ENCODE data around the gene RTN4R.

DNA sequence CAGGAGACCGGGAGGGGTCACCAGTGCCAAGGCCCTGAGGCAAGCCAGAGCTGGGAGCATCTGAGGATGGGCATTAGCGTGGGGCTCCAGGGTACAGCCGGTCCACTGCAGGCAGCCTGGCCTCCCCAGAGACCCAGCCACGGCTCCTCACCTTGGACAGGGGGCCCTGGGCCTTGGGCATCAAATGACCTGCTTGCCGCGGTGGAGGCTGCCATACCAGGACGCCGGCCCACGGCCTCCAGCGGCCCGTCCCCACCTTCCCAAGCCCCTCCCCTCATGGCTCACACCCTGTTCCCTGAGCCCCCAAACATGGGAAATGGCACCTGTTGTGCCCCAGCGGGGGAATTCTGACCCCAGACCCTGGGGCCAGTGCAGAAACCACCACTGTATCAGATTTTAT is 12.7 kb upstream of the RTN4R start:
- TF ChIP-seq, protein P1, sequence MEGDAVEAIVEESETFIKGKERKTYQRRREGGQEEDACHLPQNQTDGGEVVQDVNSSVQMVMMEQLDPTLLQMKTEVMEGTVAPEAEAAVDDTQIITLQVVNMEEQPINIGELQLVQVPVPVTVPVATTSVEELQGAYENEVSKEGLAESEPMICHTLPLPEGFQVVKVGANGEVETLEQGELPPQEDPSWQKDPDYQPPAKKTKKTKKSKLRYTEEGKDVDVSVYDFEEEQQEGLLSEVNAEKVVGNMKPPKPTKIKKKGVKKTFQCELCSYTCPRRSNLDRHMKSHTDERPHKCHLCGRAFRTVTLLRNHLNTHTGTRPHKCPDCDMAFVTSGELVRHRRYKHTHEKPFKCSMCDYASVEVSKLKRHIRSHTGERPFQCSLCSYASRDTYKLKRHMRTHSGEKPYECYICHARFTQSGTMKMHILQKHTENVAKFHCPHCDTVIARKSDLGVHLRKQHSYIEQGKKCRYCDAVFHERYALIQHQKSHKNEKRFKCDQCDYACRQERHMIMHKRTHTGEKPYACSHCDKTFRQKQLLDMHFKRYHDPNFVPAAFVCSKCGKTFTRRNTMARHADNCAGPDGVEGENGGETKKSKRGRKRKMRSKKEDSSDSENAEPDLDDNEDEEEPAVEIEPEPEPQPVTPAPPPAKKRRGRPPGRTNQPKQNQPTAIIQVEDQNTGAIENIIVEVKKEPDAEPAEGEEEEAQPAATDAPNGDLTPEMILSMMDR (IDR thresholded peaks at IDR 0.05; ENCODE audit: low read length), result no peak
- TF ChIP-seq EZH2 (IDR thresholded peaks at IDR 0.05; ENCODE audit: borderline replicate concordance, low read length), result no peak
